Natural killer cell (primary cell): ENCODE results near the gene ZBTB46. TPM values are rescaled to one million over a fixed set of nuclear protein-coding genes. Genes with fewer than 3 reads are reported as not detected.

Experiments used
- ATAC-seq, 3 donors: fragments of 150-1000 bp in 2 of 3; fragments of 200-7000 bp in 1 of 3; cut with Tn5 transposase; 1 replicate in 1 of 3; 2 replicates in 2 of 3; pipeline ENCODE4 v1.10.0; 2021; ENCODE audit warnings: mild to moderate bottlenecking in 2 of 3, moderate library complexity in 2 of 3
- DNase-seq, 2 donors: peaks; one replicate each; pipeline versions ENCODE4 v3.0.0 to v3.0.0-alpha.2; 2013 to 2021; ENCODE audit warnings: mixed read lengths in 1 of 2
- H3K27ac ChIP-seq: one replicate; pipeline ENCODE4 v1.5.1; 2013; ENCODE audit warnings: mild to moderate bottlenecking, low read length
- H3K27me3 ChIP-seq: one replicate; pipeline ENCODE4 v1.6.1; 2013; ENCODE audit warnings: low read length; ENCODE audit not compliant: control insufficient read depth, insufficient read depth
- H3K36me3 ChIP-seq: one replicate; pipeline ENCODE4 v1.6.1; 2013; ENCODE audit warnings: low read length; ENCODE audit not compliant: control insufficient read depth, insufficient read depth
- H3K4me1 ChIP-seq: one replicate; pipeline ENCODE4 v1.6.1; 2013; ENCODE audit warnings: low read length; ENCODE audit not compliant: control insufficient read depth, insufficient read depth
- H3K4me3 ChIP-seq: one replicate; pipeline ENCODE4 v1.5.1; 2013; ENCODE audit warnings: low read length
- H3K9me3 ChIP-seq: one replicate; pipeline ENCODE4 v1.6.1; 2013; ENCODE audit warnings: low read length; ENCODE audit not compliant: control insufficient read depth, insufficient read depth
- H3K27ac Mint-ChIP-seq, 2 donors: one replicate each; pipeline ENCODE4 v1.8.0; 2022; ENCODE audit warnings: mild to moderate bottlenecking in 2 of 2, mixed read lengths in 2 of 2, moderate library complexity in 1 of 2
- H3K27me3 Mint-ChIP-seq, 2 donors: one replicate each; pipeline ENCODE4 v1.8.0; 2022; ENCODE audit warnings: low read depth in 2 of 2, mixed read lengths in 2 of 2
- H3K36me3 Mint-ChIP-seq: one replicate; pipeline ENCODE4 v1.8.0; 2022; ENCODE audit warnings: mixed read lengths
- H3K4me1 Mint-ChIP-seq, 2 donors: one replicate each; pipeline ENCODE4 v1.8.0; 2022; ENCODE audit warnings: mixed read lengths in 2 of 2
- H3K4me3 Mint-ChIP-seq: one replicate; pipeline ENCODE4 v1.8.0; 2022; ENCODE audit warnings: mild to moderate bottlenecking, moderate library complexity, mixed read lengths
- H3K9me3 Mint-ChIP-seq, 2 donors: one replicate each; pipeline ENCODE4 v1.8.0; 2022; ENCODE audit warnings: mixed read lengths in 2 of 2
- WGBS: methylation state at CpG from one replicate; pipeline ENCODE4 v1.1.7; 2013; ENCODE audit warnings: missing lambda C conversion rate; ENCODE audit not compliant: insufficient coverage; 5-methylcytosine and 5-hydroxymethylcytosine counted together
- intact Hi-C: fragments of 100-400 bp; cut with micrococcal nuclease; formaldehyde crosslinking; loops from one replicate; pipeline ENCODE4 v1.14.2; 2022
- total RNA-seq, 4 donors: library from RNA; stranded (reverse); fragments of 120-200 nt in 1 of 4; gene quantifications; one replicate each; pipeline versions ENCODE4 v1.2.3 to v1.2.4, GENCODE V29; 2013 to 2022
- TF ChIP-seq, protein P1 (sequence below): fragments of 200-600 bp; IDR thresholded peaks from one replicate; pipeline ENCODE4 v1.8.0; 2022; ENCODE audit warnings: antibody characterized with exemption

ZBTB46 gene
- total RNA-seq, 3 donors from 2014 or later (not counting 1 experiment from before 2014, with no cell fraction given), result 1.1 TPM

DNA sequence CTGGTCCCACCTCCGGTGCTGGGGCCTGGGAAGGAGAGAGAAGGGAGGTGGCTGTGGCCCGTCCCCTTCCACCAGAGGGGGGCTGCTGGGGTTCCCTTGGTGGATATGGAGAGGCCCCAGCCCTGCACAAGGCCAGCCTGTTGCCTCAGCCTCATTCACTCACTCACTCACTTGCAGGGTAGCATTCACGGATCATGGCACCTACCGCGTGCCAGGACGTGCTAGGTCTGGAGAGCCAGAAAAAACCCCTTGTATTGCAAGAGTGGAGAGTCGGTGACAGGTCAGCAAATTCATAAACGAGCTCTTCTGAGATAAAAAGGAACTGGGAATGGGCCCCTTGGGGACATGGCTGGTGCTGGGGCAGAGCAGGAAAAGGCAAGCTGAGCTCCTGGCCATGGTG is 6.4 kb upstream of the ZBTB46 start:
- no peak for DNase-seq
- 74% methylated on average over 7 of the region's 8 CpGs for WGBS
- intact Hi-C loops, result no loop called here
- Mint-ChIP-seq H3K27ac (no peak overlapping the region), H3K4me3 (no peak overlapping the region), H3K27me3 (peaks cover 0 to 14% of the 10 kb centered on the region in 2 donors), H3K4me1 (no peaks in the 10 kb centered on the region), H3K36me3 (no peaks in the 10 kb centered on the region), H3K9me3 (no peaks in the 10 kb centered on the region)
- no peak overlapping the region for H3K4me3 ChIP-seq
- no peaks in the 10 kb centered on the region for H3K36me3 ChIP-seq
- TF ChIP-seq, protein P1, sequence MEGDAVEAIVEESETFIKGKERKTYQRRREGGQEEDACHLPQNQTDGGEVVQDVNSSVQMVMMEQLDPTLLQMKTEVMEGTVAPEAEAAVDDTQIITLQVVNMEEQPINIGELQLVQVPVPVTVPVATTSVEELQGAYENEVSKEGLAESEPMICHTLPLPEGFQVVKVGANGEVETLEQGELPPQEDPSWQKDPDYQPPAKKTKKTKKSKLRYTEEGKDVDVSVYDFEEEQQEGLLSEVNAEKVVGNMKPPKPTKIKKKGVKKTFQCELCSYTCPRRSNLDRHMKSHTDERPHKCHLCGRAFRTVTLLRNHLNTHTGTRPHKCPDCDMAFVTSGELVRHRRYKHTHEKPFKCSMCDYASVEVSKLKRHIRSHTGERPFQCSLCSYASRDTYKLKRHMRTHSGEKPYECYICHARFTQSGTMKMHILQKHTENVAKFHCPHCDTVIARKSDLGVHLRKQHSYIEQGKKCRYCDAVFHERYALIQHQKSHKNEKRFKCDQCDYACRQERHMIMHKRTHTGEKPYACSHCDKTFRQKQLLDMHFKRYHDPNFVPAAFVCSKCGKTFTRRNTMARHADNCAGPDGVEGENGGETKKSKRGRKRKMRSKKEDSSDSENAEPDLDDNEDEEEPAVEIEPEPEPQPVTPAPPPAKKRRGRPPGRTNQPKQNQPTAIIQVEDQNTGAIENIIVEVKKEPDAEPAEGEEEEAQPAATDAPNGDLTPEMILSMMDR, result no peak
- H3K4me1 ChIP-seq, result peaks cover 6% of the 10 kb centered on the region
- no peak overlapping the region for H3K27ac ChIP-seq
- peak in 1 of 3 donors; percentile 6 for ATAC-seq
- no peaks in the 10 kb centered on the region for H3K27me3 ChIP-seq
- no peaks in the 10 kb centered on the region for H3K9me3 ChIP-seq

DNA sequence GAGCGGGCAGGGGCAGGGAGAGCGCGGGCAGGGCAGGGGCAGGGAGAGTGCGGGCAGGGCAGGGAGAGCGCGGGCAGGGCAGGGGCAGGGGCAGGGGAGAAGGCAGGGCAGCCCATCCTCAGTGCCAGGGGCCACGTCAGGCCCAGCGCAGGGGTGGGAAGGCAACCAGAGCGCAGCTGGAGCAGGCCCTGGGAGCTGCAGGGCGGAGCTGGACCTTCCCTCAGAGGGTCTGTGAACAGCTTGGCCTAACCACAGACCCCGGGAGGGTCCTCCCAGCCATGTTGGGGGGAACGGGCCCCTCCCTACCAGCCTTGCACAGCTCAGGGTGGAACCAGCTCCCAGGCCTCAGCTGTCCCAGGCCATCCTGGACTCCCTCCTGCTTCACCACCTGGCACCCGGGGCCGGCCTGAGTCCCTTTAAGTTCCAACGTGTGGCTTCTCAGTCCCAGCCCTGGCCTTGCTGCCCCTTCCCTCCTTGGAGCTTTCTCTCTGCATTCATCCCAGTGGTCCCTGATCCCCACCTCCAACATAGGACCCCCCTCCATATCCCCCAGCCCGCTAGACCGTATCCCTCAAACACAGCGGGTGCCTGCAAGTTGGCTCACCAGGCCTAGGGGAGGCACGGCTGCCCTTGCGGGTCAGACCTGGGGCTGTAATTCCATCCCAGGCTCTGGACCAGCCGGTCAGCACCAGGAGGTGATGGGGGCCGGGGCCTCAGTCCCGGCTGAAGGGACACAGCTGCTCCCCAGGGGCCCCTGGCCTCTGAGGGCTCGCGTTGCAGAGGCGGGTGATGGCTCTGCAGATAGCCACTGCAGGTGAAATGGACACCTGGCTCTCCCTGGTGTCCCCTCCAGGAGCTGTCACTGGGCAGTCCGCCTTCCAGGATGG is 5.6 kb upstream of the ZBTB46 start:
- Histone ChIP-seq H3K9me3 (no peaks in the 10 kb centered on the region), H3K4me3 (no peak overlapping the region), H3K4me1 (no peaks in the 10 kb centered on the region), H3K36me3 (no peaks in the 10 kb centered on the region), H3K27me3 (no peaks in the 10 kb centered on the region), H3K27ac (no peak overlapping the region)
- H3K9me3 Mint-ChIP-seq, result no peaks in the 10 kb centered on the region
- ATAC-seq (no peak), DNase-seq (no peak)
- no peaks in the 10 kb centered on the region for H3K4me1 Mint-ChIP-seq
- WGBS, result 88% methylated on average over 27 of the region's 27 CpGs
- TF ChIP-seq, protein P1, result no peak
- no peak overlapping the region for H3K4me3 Mint-ChIP-seq
- no peaks in the 10 kb centered on the region for H3K36me3 Mint-ChIP-seq
- peaks cover 0 to 10% of the 10 kb centered on the region in 2 donors for H3K27me3 Mint-ChIP-seq
- intact Hi-C loops, result no loop called here
- H3K27ac Mint-ChIP-seq, result no peak overlapping the region

DNA sequence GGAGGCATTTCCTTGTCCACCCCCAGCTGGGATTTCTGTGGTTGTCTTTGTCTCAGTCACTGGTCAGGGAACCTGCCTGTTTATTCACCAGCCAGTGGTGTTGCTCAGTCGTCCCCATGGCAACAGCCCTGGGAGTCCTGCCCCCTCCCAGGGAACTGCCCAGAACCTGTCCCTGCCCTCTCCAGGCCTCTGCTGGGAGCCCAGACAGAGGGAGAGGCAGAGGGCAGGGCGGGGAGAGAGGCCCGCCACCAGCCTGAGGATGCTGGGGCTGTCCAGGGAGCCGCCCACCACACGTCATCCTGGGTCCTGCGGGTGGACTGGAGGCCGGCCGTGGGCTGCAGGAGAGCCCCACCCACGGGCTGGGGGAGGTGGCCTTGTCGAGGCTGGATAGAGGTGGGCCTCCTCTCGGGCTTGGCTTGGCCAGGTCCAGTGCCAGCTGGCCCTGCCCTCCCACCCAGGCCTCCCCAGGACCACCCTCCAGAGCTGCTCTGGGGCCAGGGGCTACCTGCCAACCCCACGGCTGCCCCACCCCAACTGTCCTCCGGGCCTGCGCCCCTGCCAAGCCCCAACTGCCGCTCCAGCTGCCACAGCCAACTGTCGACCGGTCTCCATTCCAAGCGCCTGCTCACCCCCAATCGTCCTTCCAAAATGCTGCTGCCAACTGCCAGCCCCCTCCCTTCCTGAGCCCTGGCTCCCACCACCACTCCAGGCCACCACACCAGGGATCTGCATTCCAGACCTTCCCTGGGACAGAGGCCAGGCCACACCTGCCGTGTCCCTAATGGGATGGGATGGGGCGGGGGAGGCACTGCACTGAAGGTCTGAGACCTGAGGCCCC is 4.2 kb upstream of the ZBTB46 start:
- Histone ChIP-seq H3K4me1 (no peaks in the 10 kb centered on the region), H3K4me3 (no peak overlapping the region), H3K9me3 (no peaks in the 10 kb centered on the region), H3K27me3 (no peaks in the 10 kb centered on the region), H3K27ac (no peak overlapping the region), H3K36me3 (no peaks in the 10 kb centered on the region)
- WGBS, result 87% methylated on average over 21 of the region's 21 CpGs
- Mint-ChIP-seq H3K36me3 (no peaks in the 10 kb centered on the region), H3K4me3 (no peak overlapping the region), H3K27me3 (peaks cover 1 to 8% of the 10 kb centered on the region in 2 donors), H3K27ac (no peak overlapping the region), H3K4me1 (peaks cover under 1% of the 10 kb centered on the region in 2 donors), H3K9me3 (no peaks in the 10 kb centered on the region)
- TF ChIP-seq, protein P1, result no peak
- ATAC-seq, result no peak
- no peak for DNase-seq
- intact Hi-C loops, result no loop called here
